Left cardiac atrium (tissue), 4 donors: ENCODE results near the gene PPP2R1B. TPM values are rescaled to one million over a fixed set of nuclear protein-coding genes. Genes with fewer than 3 reads are reported as not detected.
"Not testable (repeated sequence)": the region's sequence is repeated elsewhere in the genome, so short reads cannot be mapped to it uniquely, and the experiment has no call there.

Experiments
- ATAC-seq, 2 donors: fragments of 200-7000 bp; cut with Tn5 transposase; one replicate each; pipeline ENCODE4 v1.9.1; 2020; ENCODE audit warnings: mild to moderate bottlenecking in 2 of 2, moderate library complexity in 2 of 2
- DNase-seq: peaks from one replicate; pipeline ENCODE4 v3.0.0-alpha.2; 2020
- intact Hi-C, 2 donors: fragments of 100-400 bp; cut with DNase I; formaldehyde crosslinking; loops; one replicate each; pipeline versions ENCODE4 v1.14.1 to v1.15.1; 2022 to 2023
- total RNA-seq, 2 donors: library from RNA; stranded (reverse); fragmentation: NEBNext Ultra II Directional; extraction: Animal tissue kit (Norgen Biotek cat#: 25700); gene quantifications; one replicate each; pipeline ENCODE4 v1.2.1, GENCODE V29; 2021
- donor health status: DM: no; HTN: yes; CAD: no.
- donor health status: DM: no; HTN: yes; CAD: no; lungs with severe emphysema.
- donor health status: DM: yes; HTN: yes; CAD: no.
- donor health status: Dilated cardiomyopathy.

Gene PPP2R1B
- total RNA-seq, 2 donors from 2014 or later: 30.3 to 37.2 TPM

DNA sequence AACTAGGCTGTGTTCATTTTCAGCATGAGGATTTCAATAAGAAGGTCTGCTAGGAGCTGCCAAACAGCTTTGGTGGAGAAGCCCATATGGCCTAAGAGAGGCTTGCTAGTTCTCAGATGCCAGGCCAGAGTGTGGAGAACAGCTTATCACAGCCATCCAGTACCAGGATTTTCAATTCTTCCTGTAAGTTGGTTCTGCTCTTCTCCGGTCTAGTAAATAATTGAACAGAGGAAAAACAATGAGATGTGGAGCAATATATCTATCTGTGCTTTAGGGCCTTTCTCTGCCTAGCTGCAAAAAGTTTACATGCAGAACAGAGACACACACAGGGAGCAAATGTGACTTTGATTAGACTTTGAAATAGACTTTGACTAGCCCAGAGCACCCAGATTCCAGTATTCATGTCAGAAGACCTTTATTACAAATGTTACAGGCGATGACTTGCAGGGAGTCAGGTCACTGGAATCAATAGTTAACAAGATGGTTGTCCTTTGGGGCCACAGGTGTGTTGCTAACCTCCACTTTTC, 19.8 kb upstream of the PPP2R1B start:
- DNase-seq: no peak
- intact Hi-C loops: no loop called here
- peak; percentile 51 to 56 for ATAC-seq

DNA sequence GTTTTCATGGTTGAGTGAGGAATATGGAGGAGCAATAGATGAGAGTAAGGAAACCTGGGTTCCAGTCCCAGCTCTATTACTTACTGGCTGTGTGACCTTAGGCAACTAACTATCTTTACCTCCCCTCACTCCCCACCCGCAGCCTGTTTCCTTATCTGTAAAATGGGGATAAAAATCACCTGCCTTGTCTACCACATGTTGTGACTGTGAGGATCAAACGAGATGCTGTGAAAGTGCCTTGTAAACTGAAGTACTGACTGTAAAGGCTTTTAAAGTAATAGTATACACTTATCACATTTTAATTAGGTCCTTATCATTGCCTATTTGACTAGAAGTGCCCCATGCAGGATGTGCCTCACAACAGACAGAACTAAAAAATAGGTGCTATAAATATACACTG, 18.9 kb upstream of the PPP2R1B start:
- DNase-seq: no peak
- ATAC-seq: no peak
- intact Hi-C loops: no loop called here

DNA sequence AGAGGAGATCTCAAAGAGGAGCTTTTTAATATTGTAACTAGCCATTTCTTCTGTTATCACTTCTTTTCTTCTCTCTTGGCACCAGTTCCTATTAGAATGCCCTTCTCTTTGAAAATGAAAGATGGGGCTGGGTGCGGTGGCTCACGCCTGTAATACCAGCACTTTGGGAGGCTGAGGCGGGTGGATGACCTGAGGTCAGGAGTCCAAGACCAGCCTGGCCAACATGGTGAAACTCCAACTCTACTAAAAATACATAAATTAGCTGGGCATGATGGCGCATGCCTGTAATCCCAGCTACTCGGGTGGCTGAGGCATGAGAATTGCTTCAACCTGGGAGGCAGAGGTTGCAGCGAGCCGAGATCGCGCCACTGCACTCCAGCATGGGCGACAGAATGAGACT, 18.1 kb upstream of the PPP2R1B start:
- intact Hi-C loops: loop anchor here in 1 of 2 donors (5.0 kb wide), 1 partner anchor 48 kb away; no protein-coding TSS in a partner anchor
- not testable (repeated sequence) for DNase-seq, ATAC-seq

DNA sequence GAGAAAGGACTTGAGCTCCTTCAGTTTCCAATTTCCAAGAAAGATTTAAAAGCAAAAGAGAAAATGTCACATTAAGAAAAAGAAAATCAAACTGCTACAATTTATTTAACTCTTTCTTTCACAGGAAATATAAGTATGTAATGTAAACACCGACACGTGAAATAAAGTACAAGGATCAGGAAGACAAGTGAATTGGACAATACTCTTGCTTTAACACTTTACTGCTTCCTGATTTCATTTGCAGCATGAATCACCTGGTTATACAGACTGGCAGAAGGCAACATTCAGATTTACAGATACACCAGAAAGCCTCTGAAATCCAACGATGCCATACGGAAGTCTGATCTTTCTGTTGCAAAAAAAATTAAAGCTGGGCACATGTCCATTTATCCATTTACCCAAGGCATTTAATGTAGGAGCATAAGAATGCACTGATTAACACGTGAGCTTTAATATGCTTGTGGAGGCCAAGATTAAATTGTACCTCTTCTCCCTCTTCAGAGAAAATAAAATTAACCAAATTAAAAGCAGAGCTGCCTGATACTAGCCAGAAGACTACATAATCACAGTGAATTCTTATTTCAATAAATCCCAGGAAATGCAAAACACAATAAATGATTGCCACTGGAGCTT, 16.0 kb upstream of the PPP2R1B start:
- no peak for ATAC-seq
- DNase-seq: no peak
- intact Hi-C loops: loop anchor here in 1 of 2 donors (5.0 kb wide), 1 partner anchor 50 kb away; no protein-coding TSS in a partner anchor

DNA sequence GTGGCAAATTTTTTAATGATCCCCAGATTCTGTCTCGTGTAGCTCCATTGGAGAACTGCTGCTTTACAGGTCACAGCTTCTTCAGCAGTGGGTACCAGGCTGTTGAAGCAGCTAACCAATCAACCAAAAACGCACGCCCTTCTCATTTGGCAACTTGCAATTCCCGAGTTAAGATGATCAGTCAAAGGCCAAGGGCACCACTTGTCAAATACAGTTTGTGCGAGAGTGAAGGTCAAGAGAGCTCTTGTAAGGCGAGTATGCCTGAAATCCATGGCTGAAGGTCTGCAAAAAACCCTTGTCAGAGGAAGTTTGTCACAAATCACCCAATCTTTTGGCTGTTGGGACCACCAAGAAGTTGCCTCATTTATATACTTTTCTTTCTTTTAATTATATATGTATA, 12.9 kb upstream of the PPP2R1B start:
- intact Hi-C loops: loop anchor here in 1 of 2 donors (5.0 kb wide), 2 partner anchors 63 to 177 kb away; partner anchors contain the start of gene SIK2
- DNase-seq: no peak
- no peak for ATAC-seq

DNA sequence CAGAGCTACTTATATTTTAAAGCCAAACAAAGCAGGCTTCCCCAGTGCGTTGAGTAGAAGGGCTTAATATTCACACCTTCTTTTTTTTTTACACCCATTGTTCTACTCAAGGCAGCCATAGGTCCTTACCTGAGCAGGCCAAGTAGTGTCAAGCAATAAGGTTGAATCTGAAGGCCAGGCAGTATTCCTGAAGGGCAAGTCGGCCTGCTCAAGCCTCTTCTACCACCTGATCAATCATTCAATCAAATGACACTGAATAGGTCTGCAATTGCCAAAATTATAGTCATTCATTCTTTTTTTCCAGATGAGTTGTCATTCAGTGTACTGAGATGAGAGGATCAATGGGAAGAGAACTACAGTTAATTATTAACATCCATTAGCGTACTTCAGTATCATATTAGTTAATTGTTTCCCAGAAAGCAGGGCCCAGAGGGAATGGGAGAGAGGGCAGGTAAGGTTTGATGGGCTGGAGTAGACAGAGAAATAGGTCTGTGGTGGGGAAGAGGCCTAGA, 11.9 kb upstream of the PPP2R1B start:
- ATAC-seq (no peak), DNase-seq (no peak)
- intact Hi-C loops: loop anchor here in 1 of 2 donors (5.0 kb wide), 2 partner anchors 64 to 176 kb away; partner anchors contain the start of gene SIK2

DNA sequence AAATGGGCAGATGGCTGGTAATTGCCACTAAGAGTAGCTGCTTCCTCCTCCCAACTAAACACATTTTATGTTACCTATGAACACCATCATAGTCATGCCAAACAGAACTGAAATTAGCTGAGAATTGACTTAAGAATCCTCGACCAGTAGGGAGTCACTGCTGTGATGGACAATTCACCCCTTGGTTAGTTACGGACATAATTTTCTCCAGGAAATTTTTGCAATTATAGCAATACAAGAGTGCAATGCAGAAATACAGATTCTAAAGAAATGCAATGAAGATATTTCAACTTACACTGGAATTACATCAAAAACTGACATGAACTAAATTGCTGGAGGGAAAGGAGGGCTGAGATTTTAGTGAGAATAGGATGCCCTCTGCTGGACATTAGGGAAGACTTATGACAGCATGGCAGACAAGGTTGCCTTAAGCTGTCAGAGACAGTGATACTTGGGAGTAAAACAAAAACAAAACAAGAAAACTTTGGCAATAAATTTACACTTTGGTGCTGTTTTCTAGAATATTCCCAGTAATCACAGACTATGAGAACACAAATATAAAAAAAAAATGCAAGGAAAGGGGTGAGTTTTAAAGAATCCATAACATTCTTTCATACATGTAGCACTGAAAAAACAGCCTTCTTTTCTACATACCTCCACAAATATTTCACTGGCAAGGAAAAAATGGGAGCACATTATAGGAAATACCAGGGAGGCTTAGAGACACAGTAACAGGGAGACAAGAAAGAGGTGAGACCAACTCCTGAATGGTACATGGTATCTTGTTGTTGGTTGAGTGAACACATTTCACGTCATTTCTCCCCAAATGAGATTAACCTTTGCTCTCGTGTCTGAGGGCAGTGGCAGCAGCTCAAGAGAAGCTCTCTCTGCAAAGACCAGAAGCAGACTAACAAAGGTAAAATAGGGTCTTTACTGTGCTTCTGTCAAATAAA, 11.2 kb upstream of the PPP2R1B start:
- ATAC-seq: peak; percentile 84 to 88
- DNase-seq: no peak
- intact Hi-C loops: loop anchor here (1.0 to 5.0 kb wide), 3 partner anchors 65 to 175 kb away; partner anchors contain the start of gene SIK2 (in 2 of the 2)

DNA sequence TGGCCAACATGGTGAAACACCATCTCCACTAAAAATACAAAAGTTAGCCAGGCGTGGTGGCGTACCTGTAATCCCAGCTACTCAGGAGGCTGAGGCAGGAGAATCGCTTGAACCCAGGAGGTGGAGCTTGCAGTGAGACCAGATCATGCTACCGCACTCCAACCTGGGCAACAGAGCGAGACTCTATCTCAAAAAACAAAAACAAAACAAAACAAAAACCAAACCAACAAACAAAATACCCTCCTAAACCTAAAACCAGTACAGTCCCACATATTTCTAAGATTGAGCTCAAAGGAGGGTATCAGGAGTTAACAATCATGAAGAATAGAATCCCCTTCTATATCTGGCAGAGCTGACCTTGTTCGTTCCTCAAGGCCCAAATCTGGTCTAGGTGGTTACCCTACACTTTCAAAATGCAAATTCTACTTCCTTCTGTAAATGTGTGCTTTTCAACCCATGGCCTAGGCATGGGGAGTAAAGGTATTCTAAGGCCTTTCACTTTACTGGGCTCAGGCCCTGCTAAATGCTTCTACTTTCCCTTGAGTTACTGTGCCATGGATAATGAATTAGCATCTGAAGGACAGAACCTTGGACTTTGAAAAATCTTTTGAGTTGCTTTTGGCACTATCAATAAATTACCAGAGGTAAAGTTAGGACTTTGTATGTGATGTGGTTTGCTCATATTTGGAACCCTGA, 10.4 kb upstream of the PPP2R1B start:
- DNase-seq (no peak), ATAC-seq (no peak)
- intact Hi-C loops: loop anchor here (1.0 to 5.0 kb wide), 3 partner anchors 66 to 174 kb away; partner anchors contain the start of gene SIK2 (in 2 of the 2)

DNA sequence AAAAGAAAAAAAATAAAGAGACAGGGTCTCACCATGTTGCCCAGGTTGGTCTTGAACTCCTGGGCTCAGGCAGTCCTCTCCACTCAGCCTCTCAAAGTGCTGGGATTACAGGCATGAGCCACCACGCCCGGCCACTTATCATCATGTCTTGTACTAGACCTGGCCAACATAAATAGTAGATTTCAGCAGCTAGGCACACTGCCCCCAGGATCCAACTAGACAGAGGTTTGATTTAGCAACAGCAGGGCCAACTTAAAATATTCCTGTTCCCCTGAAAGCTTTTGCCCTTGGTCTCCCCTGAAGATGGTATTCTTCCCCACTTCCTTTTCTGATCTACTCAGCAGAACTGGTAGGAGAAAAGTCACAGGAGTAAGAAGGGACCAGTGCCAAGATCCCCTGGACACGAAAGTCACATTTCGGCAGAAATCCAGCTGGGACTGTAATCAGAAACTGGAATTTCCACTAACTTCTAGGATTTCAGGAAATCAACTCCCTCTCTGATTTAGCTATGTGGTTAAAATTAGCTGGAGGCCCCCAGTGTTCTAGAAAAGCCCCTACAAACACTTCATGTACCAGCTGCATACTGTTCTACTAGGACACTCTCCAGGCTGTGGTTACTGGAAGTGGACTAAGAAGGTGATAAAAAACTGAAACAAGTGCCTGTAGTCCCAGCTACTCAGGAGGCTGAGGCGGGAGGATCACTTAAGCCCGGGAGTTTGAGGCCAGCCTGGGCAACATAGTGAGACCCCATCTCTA, 8.9 kb upstream of the PPP2R1B start:
- ATAC-seq (peak; percentile 53 to 76), DNase-seq (peak; percentile 68)
- intact Hi-C loops: loop anchor here in 1 of 2 donors (5.0 kb wide), 2 partner anchors 67 to 173 kb away; partner anchors contain the start of gene SIK2

DNA sequence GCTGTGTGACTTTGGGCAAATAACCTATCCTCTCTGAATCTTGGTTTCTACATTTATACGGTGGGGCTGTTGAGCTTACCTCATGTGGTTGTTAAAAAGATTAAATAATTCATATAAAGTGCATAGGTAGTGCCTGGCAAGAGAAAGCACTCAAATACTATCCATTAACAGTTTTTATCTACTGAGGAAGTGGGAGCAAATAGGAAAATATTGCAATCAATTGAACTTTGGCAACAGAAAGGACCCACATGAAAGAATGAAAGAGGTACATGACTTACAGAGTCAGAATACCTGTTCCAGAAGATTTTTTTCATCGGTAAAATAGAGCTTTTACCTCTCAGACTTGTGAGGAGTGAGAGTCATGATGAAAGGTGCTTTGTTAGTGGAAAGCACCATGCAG, 6.3 kb upstream of the PPP2R1B start:
- intact Hi-C loops: no loop called here
- ATAC-seq: no peak

DNA sequence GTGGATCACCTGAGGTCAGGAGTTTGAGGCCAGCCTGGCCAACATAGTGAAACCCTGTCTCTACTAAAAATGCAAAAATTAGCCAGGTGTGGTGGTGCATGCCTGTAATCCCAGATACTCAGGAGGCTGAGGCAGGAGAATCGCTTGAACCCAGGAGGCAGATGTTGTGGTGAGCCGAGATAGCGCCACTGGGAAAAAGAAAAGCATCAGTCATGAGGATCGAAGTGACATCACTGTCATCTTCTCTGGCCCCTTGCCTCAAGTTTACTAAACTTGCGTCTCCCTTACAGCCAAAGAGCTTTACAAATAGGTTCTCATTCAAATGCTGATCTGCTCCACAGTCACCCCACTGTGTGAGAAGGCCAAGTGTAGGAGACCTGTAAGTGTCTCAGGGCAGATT, 5.0 kb upstream of the PPP2R1B start:
- intact Hi-C loops, DNase-seq, ATAC-seq: not testable (repeated sequence)

More for the DNA sequence above, 6.3 kb upstream of the PPP2R1B start:
- no peak for DNase-seq

DNA sequence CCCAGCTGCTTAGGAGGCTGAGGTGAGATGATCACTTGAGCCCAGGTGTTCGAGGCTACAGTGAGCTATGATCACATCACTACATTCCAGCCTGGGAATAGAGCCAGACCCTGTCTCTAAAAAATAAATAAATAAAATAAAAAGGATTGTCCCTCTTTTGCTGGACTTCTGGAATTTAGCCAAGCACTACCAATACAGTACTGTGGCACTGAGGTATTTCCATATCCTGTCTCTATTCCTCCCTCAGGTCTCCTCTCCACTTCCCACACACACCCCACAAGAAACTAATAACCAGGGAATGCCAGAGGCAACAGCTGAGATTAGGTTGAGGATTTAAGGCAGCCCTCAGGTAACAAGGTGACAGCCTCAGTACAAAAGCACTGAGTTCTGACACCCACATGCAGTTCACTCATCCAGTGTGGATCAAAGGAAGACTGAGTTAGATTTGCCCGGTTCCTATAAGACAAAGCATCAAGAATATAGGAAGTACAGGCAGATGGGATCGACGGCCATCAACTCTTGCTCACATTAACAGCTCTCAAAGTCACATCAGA, 4.5 kb upstream of the PPP2R1B start:
- no peak for DNase-seq
- intact Hi-C loops: no loop called here
- ATAC-seq: no peak

DNA sequence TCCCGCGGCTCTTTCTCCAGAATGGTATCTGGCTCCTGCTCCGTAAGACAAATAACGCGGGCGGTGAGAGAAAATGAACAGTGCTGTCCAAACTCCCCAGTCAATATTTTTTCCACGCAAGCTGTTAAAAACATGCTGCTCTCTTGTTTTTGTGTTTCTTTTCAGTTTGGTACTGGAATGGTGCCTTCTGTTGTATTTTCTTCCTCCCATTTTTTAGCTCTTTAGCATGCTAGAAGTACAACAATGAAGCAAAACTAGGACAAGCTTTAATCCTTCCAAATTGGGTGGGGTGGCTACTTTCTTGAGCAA, 599 bp upstream of the PPP2R1B start:
- ATAC-seq (peak in 1 of 2 donors; percentile 51), DNase-seq (no peak)
- intact Hi-C loops: loop anchor here in 1 of 2 donors (5.0 kb wide), 1 partner anchor 34 kb away; no protein-coding TSS in a partner anchor

DNA sequence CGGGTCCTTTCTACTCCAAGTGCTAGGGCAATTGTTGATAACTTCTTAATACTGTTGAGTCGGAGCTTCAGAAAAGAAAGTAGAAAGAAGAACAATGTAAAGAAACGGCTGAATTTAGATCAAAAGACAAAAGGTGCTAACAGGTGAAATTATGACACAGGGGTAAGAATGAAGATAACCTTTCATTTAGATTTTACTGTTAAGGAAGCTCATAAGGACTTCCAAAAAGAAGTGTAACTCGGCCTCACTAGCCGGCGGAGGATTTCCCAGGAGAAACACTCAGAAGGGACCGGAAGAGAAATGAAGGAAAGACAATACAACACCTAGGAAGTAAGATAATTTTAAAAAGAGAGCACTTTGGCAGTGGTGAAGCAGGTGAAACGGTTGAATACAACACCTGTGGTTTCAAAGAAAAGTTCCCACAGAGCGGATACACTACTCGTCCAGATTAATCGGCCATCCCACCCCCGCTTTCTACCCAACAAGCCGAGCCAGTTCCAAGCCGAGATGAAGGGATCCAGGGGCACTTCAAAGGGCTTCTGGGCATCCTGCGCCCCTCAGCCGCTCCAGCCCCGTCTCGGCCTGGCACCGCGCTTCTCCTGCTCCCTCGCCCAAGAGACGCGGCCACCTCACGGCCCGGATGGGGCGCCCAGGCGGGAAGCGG, 737 bp downstream of the PPP2R1B start:
- ATAC-seq (peak; percentile 46 to 60), DNase-seq (no peak)
- intact Hi-C loops: loop anchor here in 1 of 2 donors (5.0 kb wide), 1 partner anchor 33 kb away; no protein-coding TSS in a partner anchor

DNA sequence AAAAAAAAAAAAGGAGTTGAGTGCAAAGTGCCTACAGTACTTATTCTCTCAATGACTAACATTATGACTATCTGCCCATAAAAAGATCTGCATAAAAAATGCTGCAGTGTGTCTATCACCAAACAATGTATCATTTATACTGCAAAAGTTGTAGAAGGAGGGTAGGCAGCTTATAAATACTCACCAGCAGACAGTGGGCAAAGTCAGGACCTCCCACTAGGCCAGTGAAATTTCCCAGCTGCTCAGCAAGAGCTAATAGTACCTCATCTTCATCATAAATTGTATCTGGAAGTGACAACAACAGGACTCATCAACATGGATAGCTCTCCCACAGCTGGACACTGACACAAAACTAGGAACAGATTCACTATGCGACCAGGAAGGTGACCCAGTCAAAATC, 1.6 kb downstream of the PPP2R1B start:
- intact Hi-C loops: loop anchor here in 1 of 2 donors (5.0 kb wide), 1 partner anchor 32 kb away; no protein-coding TSS in a partner anchor
- ATAC-seq (no peak), DNase-seq (no peak)

DNA sequence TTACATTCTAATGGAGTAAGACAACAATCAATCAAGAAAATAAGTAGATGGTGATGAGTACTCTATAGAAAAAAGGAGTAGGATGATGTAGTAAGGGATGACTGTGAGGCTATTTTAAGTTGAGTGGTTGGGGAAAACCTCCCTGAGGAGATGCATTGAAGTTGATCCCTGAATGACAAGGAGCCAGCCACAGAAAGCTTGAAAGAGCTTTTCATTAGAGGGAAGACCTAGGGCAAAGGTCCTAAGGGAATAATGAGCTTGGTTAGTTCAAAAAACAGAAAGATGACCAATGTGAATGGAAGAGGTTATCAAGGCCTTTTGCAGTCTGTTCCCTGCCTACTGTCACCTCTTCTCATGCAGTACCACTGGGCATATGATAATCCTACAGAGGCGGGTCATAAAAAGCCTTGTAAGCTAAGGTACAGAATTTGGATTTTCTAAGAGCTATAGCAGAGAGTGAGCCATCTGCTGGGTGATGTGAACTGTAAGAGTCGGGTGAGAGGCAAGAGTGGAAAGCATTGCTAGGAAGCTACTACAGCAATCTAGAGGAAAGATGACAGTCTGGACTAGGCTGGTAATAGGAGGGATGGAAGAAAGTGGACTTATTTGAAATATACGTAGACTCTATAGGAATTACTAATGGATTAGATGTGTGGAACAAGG, 3.1 kb downstream of the PPP2R1B start:
- DNase-seq (no peak), ATAC-seq (no peak)
- intact Hi-C loops: no loop called here

DNA sequence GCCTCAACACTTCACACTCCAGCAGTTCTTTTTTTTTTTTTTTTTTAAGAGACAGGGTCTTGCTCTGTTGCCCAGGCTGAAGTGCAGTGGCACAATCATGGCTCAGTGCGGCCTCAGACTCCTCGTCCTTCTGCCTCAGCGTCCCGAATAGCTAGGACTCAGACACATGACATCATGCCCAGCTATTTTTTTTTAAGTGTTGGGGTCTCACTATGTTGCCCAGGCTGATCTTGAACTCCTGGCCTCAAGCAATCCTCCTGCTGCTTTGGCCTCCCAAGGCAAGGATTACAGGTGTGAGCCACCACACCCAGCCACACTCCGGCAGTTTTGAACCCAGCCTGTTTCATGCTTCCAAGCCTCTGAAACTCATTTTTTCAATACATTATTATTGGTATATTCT, 3.7 kb downstream of the PPP2R1B start:
- intact Hi-C loops: no loop called here
- no peak for ATAC-seq

More for the DNA sequence above, 3.7 kb downstream of the PPP2R1B start:
- DNase-seq: no peak
